PC-9 (cell line): ENCODE results near the gene BCAR3. TPM values are rescaled to one million over a fixed set of nuclear protein-coding genes. Genes with fewer than 3 reads are reported as not detected.

Source experiments
- BruUV-seq: library from RNA; stranded (reverse); fragments of 400-500 nt; replicated peaks from 2 replicates; lab custom pipeline; 2021; lab: Mats Ljungman, UMichigan
- CTCF ChIA-PET: fragments of 300-600 bp; sonication (Branson Sonifier 250); formaldehyde crosslinking; loops from one replicate; lab custom pipeline; 2022; ENCODE audit warnings: antibody characterized with exemption; lab: Charles Lee
- POLR2A ChIA-PET: fragments of 300-600 bp; sonication (Branson Sonifier 250); formaldehyde crosslinking; loops from one replicate; lab custom pipeline; 2022; ENCODE audit warnings: antibody characterized with exemption; ENCODE audit not compliant: unreplicated experiment; lab: Charles Lee
- DNase-seq, 2 experiments: peaks; one replicate each; pipeline versions ENCODE4 v3.0.0 to v3.0.0-alpha.2; 2015 to 2022; ENCODE audit warnings: mixed read lengths in 1 of 2
- H2AFZ ChIP-seq: fragments of 200-600 bp; sonication (generic); 2 replicates; pipeline ENCODE4 v1.8.1; 2017; ENCODE audit warnings: antibody characterized with exemption
- H3F3A ChIP-seq: fragments of 200-600 bp; sonication (generic); 2 replicates; pipeline ENCODE4 v1.8.1; 2017; ENCODE audit warnings: antibody characterized with exemption, mild to moderate bottlenecking, low read depth; ENCODE audit not compliant: insufficient read depth
- H3K27ac ChIP-seq: fragments of 200-600 bp; sonication (generic); 2 replicates; pipeline ENCODE4 v1.6.1; 2016; ENCODE audit warnings: mixed run types
- H3K27me3 ChIP-seq: fragments of 200-600 bp; sonication (generic); 2 replicates; pipeline ENCODE4 v1.6.1; 2016; ENCODE audit warnings: low read depth, mixed run types; ENCODE audit not compliant: insufficient read depth
- H3K36me3 ChIP-seq: fragments of 200-600 bp; sonication (generic); 2 replicates; pipeline ENCODE4 v1.6.1; 2016; ENCODE audit warnings: low read depth, mixed run types
- H3K4me1 ChIP-seq: fragments of 200-600 bp; sonication (generic); replicated peaks from 2 replicates; pipeline ENCODE4 v1.6.1; 2016; ENCODE audit warnings: mixed run types; ENCODE audit not compliant: insufficient read depth
- H3K4me2 ChIP-seq: fragments of 200-600 bp; sonication (generic); 2 replicates; pipeline ENCODE4 v1.6.1; 2017; ENCODE audit warnings: mixed run types
- H3K4me3 ChIP-seq: fragments of 200-600 bp; sonication (generic); 2 replicates; pipeline ENCODE4 v1.6.1; 2016; ENCODE audit warnings: mixed run types
- H3K79me2 ChIP-seq: fragments of 200-600 bp; sonication (generic); 2 replicates; pipeline ENCODE4 v1.6.1; 2017; ENCODE audit warnings: low read depth, mixed run types
- H3K9me2 ChIP-seq: fragments of 200-600 bp; sonication (generic); 2 replicates; pipeline ENCODE4 v1.8.1; 2017; ENCODE audit warnings: mild to moderate bottlenecking; ENCODE audit not compliant: insufficient read depth
- H3K9me3 ChIP-seq: fragments of 200-600 bp; sonication (generic); 2 replicates; pipeline ENCODE4 v1.8.1; 2016; ENCODE audit warnings: low read depth; ENCODE audit not compliant: insufficient read depth
- H4K20me1 ChIP-seq: fragments of 200-600 bp; sonication (generic); 2 replicates; pipeline ENCODE4 v1.8.1; 2017; ENCODE audit not compliant: insufficient read depth
- CTCF ChIP-seq: fragments of 200-600 bp; sonication (generic); conservative IDR thresholded peaks from 2 replicates; pipeline ENCODE4 v1.6.1; 2017; ENCODE audit warnings: mixed run types, antibody characterized with exemption, mild to moderate bottlenecking, moderate library complexity
- EZH2 ChIP-seq: fragments of 200-600 bp; sonication (generic); IDR thresholded peaks from 2 replicates; pipeline ENCODE4 v1.8.0; 2017; ENCODE audit warnings: antibody characterized with exemption, low read depth
- intact Hi-C: fragments of 100-400 bp; cut with micrococcal nuclease; formaldehyde crosslinking; loops from one replicate; pipeline ENCODE4 v1.10.0; 2022; ENCODE audit not compliant: unreplicated experiment
- total RNA-seq: library from RNA; stranded (reverse); gene quantifications from 2 replicates; pipeline ENCODE4 v1.2.3, GENCODE V29; 2021

The BCAR3 gene
- total RNA-seq, 1 experiment from 2014 or later: 70.0 TPM

- ChIA-PET POLR2A (interaction anchor here (0.6 kb wide), 2 partner anchors 35 to 87 kb away, joined by 5 to 25 read pairs; no protein-coding TSS in a partner anchor), CTCF (interaction anchor here (0.7 kb wide), 1 partner anchor 65 kb away, joined by 15 read pairs; no protein-coding TSS in a partner anchor)
- Histone ChIP-seq H3K27me3 (no peaks in the 10 kb centered on the region), H2AFZ (no peak overlapping the region), H3K27ac (peak overlapping the region; percentile 81), H4K20me1 (peaks cover 97% of the 10 kb centered on the region), H3K4me2 (peak overlapping the region; percentile 60), H3K9me3 (no peaks in the 10 kb centered on the region), H3K4me3 (no peak overlapping the region), H3K9me2 (no peaks in the 10 kb centered on the region), H3K79me2 (peaks cover 100% of the 10 kb centered on the region), H3K4me1 (peaks cover 72% of the 10 kb centered on the region), H3K36me3 (peaks cover 63% of the 10 kb centered on the region), H3F3A (peaks cover 99% of the 10 kb centered on the region)
- intact Hi-C loops: loop anchor here (1.0 to 5.0 kb wide), 2 partner anchors 30 to 122 kb away; no protein-coding TSS in a partner anchor
- BruUV-seq: no TSS peak
- peak; percentile 35 to 71 for DNase-seq
- no peak for TF ChIP-seq CTCF
- no peak for TF ChIP-seq EZH2
Measured at GRCh38 chr1:93614986-93615581, 66.6 kb downstream of the BCAR3 start.

GRCh38 chr1:93614541-93614940 lies 67.1 kb downstream of the BCAR3 start:
- POLR2A ChIA-PET: interaction anchor here (0.6 kb wide), 2 partner anchors 34 to 88 kb away, joined by 5 to 25 read pairs; no protein-coding TSS in a partner anchor
- Histone ChIP-seq H2AFZ (no peak overlapping the region), H3K27me3 (no peaks in the 10 kb centered on the region), H3K36me3 (peaks cover 63% of the 10 kb centered on the region), H3K4me1 (peaks cover 72% of the 10 kb centered on the region), H3K9me3 (no peaks in the 10 kb centered on the region), H3K27ac (peak overlapping the region; percentile 81), H3K79me2 (peaks cover 100% of the 10 kb centered on the region), H4K20me1 (peaks cover 97% of the 10 kb centered on the region), H3F3A (peaks cover 99% of the 10 kb centered on the region), H3K4me2 (peak overlapping the region; percentile 60), H3K4me3 (no peak overlapping the region), H3K9me2 (no peaks in the 10 kb centered on the region)
- no TSS peak for BruUV-seq
- intact Hi-C loops: no loop called here
- TF ChIP-seq EZH2: no peak
- no peak for TF ChIP-seq CTCF
- DNase-seq: peak in 1 of 2 experiments; percentile 91
- CTCF ChIA-PET: interaction anchor here (0.7 kb wide), 1 partner anchor 66 kb away, joined by 15 read pairs; no protein-coding TSS in a partner anchor

GRCh38 chr1:93613898-93614297 lies 67.7 kb downstream of the BCAR3 start:
- ChIA-PET CTCF (no interaction called here), POLR2A (no interaction called here)
- peaks cover 100% of the 10 kb centered on the region for H3K79me2 ChIP-seq
- no peak overlapping the region for H3K4me3 ChIP-seq
- peaks cover 99% of the 10 kb centered on the region for H3F3A ChIP-seq
- H3K4me2 ChIP-seq: peak overlapping the region; percentile 60
- H3K9me3 ChIP-seq: no peaks in the 10 kb centered on the region
- peak overlapping the region; percentile 81 for H3K27ac ChIP-seq
- intact Hi-C loops: no loop called here
- peaks cover 97% of the 10 kb centered on the region for H4K20me1 ChIP-seq
- peaks cover 70% of the 10 kb centered on the region for H3K4me1 ChIP-seq
- no peaks in the 10 kb centered on the region for H3K27me3 ChIP-seq
- no peak for DNase-seq
- TF ChIP-seq CTCF (no peak), EZH2 (no peak)
- no peaks in the 10 kb centered on the region for H3K9me2 ChIP-seq
- H3K36me3 ChIP-seq: peaks cover 66% of the 10 kb centered on the region
- BruUV-seq: no TSS peak
- H2AFZ ChIP-seq: no peak overlapping the region
